Erythroblast (primary cell): ENCODE data around the gene PGK2.

Experiments used
- DNase-seq, 2 experiments: peaks; one replicate each; lab custom pipeline; 2025; lab: John Stamatoyannopoulos, UW
- GATA1 ChIP-seq: IDR thresholded peaks from 2 replicates; pipeline ENCODE4 v1.6.1; 2011; ENCODE audit warnings: low read depth, mild to moderate bottlenecking, control low read depth, low read length, moderate library complexity
- POLR2A ChIP-seq: IDR thresholded peaks from 2 replicates; pipeline ENCODE4 v1.6.1; 2011; ENCODE audit warnings: mild to moderate bottlenecking, low read length

PGK2 gene

GRCh38 chr6:49776444-49776843 lies 10.6 kb downstream of the PGK2 start:
- DNase-seq, result peak; percentile 19 to 31
- TF ChIP-seq POLR2A (no peak), GATA1 (no peak)

GRCh38 chr6:49775043-49775442 lies 12.0 kb downstream of the PGK2 start:
- peak in 1 of 2 experiments; percentile 26 for DNase-seq
- TF ChIP-seq GATA1 (no peak), POLR2A (no peak)

GRCh38 chr6:49772285-49772684 lies 14.8 kb downstream of the PGK2 start:
- peak; percentile 35 to 58 for DNase-seq
- TF ChIP-seq POLR2A (no peak), GATA1 (no peak)

GRCh38 chr6:49766762-49767161 lies 20.3 kb downstream of the PGK2 start:
- no peak for DNase-seq
- TF ChIP-seq POLR2A (no peak), GATA1 (no peak)

GRCh38 chr6:49764571-49765236 lies 22.4 kb downstream of the PGK2 start:
- no peak for DNase-seq
- TF ChIP-seq GATA1, result no peak

- TF ChIP-seq GATA1 (no peak), POLR2A (no peak)
- peak; percentile 27 to 35 for DNase-seq
Measured at GRCh38 chr6:49744259-49744658, 42.8 kb downstream of the PGK2 start, which contains the start of gene CRISP3. TSS of gene CRISP3 (minus strand) at chr6:49744388. CDS start at chr6:49744367, 21 bp downstream.

GRCh38 chr6:49743429-49743828 lies 43.7 kb downstream of the PGK2 start:
- peak; percentile 67 to 81 for DNase-seq
- TF ChIP-seq POLR2A, result no peak
- TF ChIP-seq GATA1, result no peak

- DNase-seq, result peak in 1 of 2 experiments; percentile 19
- TF ChIP-seq POLR2A, result no peak
Measured at GRCh38 chr6:49739423-49739822, 47.7 kb downstream of the PGK2 start.

- peak; percentile 89 to 96 for DNase-seq
Measured at GRCh38 chr6:49736017-49736508, 51.0 kb downstream of the PGK2 start.

More at GRCh38 chr6:49736017-49736508, 51.0 kb downstream of the PGK2 start:
- no peak for TF ChIP-seq POLR2A
- TF ChIP-seq GATA1, result no peak
